H9 (cell line): ENCODE data around the gene TSTD2. TPM values are rescaled to one million over a fixed set of nuclear protein-coding genes. Genes with fewer than 3 reads are reported as not detected.

Experiments
- DNase-seq: peaks from one replicate; pipeline ENCODE4 v3.0.0-alpha.2; 2017
- H2AFZ ChIP-seq: one replicate; pipeline ENCODE4 v1.6.1; 2013; ENCODE audit warnings: mild to moderate bottlenecking, low read length, control low read depth, moderate library complexity
- H2AK5ac ChIP-seq: 2 replicates; pipeline ENCODE4 v1.6.1; 2013; ENCODE audit warnings: low read length, control low read depth, mixed read lengths; ENCODE audit not compliant: insufficient read length
- H2BK120ac ChIP-seq: one replicate; pipeline ENCODE4 v1.6.1; 2013; ENCODE audit warnings: low read depth, mild to moderate bottlenecking, low read length, control low read depth, inconsistent platforms; ENCODE audit not compliant: poor library complexity, severe bottlenecking
- H2BK12ac ChIP-seq: 2 replicates; pipeline ENCODE4 v1.6.1; 2013; ENCODE audit warnings: low read length, control low read depth, mixed read lengths, low read depth; ENCODE audit not compliant: insufficient read length
- H2BK15ac ChIP-seq: 2 replicates; pipeline ENCODE4 v1.6.1; 2013; ENCODE audit warnings: low read depth, low read length, control low read depth
- H2BK20ac ChIP-seq: one replicate; pipeline ENCODE4 v1.6.1; 2013; ENCODE audit warnings: low read depth, mild to moderate bottlenecking, low read length, control low read depth, inconsistent platforms; ENCODE audit not compliant: poor library complexity, severe bottlenecking
- H2BK5ac ChIP-seq: 2 replicates; pipeline ENCODE4 v1.6.1; 2013; ENCODE audit warnings: low read length, control low read depth, mixed read lengths; ENCODE audit not compliant: insufficient read length
- H3K14ac ChIP-seq: 2 replicates; pipeline ENCODE4 v1.6.1; 2013; ENCODE audit warnings: low read length, control low read depth; ENCODE audit not compliant: insufficient read depth
- H3K18ac ChIP-seq: 2 replicates; pipeline ENCODE4 v1.6.1; 2013; ENCODE audit warnings: low read depth, mild to moderate bottlenecking, mixed read lengths, low read length, control low read depth; ENCODE audit not compliant: insufficient read length
- H3K23ac ChIP-seq: 2 replicates; pipeline ENCODE4 v1.6.1; 2013; ENCODE audit warnings: low read length, control low read depth, mixed read lengths, low read depth; ENCODE audit not compliant: insufficient read length
- H3K23me2 ChIP-seq: 2 replicates; pipeline ENCODE4 v1.6.1; 2013; ENCODE audit warnings: low read depth, mild to moderate bottlenecking, mixed read lengths, low read length, control low read depth; ENCODE audit not compliant: insufficient read length, poor library complexity, severe bottlenecking
- H3K27ac ChIP-seq: 2 replicates; pipeline ENCODE4 v1.5.1; 2013; ENCODE audit warnings: low read length, control low read depth, mixed read lengths, low read depth; ENCODE audit not compliant: insufficient read length
- H3K27me3 ChIP-seq: 2 replicates; pipeline ENCODE4 v1.6.1; 2013; ENCODE audit warnings: low read length, control low read depth, inconsistent platforms; ENCODE audit not compliant: insufficient read depth
- H3K4ac ChIP-seq: 2 replicates; pipeline ENCODE4 v1.6.1; 2013; ENCODE audit warnings: low read depth, mild to moderate bottlenecking, control low read depth, inconsistent platforms, low read length, moderate library complexity
- H3K4me1 ChIP-seq: 2 replicates; pipeline ENCODE4 v1.6.1; 2013; ENCODE audit warnings: low read length, control low read depth, inconsistent platforms; ENCODE audit not compliant: insufficient read depth
- H3K4me2 ChIP-seq: 2 replicates; pipeline ENCODE4 v1.6.1; 2013; ENCODE audit warnings: low read length, control low read depth, mixed read lengths; ENCODE audit not compliant: insufficient read length, insufficient read depth
- H3K56ac ChIP-seq: 2 replicates; pipeline ENCODE4 v1.6.1; 2013; ENCODE audit warnings: low read depth, mild to moderate bottlenecking, mixed read lengths, low read length, control low read depth; ENCODE audit not compliant: insufficient read length
- H3K79me1 ChIP-seq: 2 replicates; pipeline ENCODE4 v1.6.1; 2013; ENCODE audit warnings: low read depth, mild to moderate bottlenecking, moderate library complexity, low read length, control low read depth, inconsistent platforms; ENCODE audit not compliant: insufficient read depth, poor library complexity, severe bottlenecking
- H3K79me2 ChIP-seq: 2 replicates; pipeline ENCODE4 v1.6.1; 2013; ENCODE audit warnings: low read length, control low read depth, inconsistent platforms; ENCODE audit not compliant: insufficient read depth
- H3K9ac ChIP-seq: 2 replicates; pipeline ENCODE4 v1.6.1; 2013; ENCODE audit warnings: low read length, control low read depth, mixed read lengths; ENCODE audit not compliant: insufficient read length; ENCODE audit errors: extremely low read depth
- H3K9me3 ChIP-seq: one replicate; pipeline ENCODE4 v1.6.1; 2013; ENCODE audit warnings: low read depth, low read length, inconsistent platforms; ENCODE audit not compliant: control insufficient read depth
- H3T11ph ChIP-seq: one replicate; pipeline ENCODE4 v1.6.1; 2013; ENCODE audit warnings: mild to moderate bottlenecking, low read length, control low read depth, inconsistent platforms
- H4K20me1 ChIP-seq: one replicate; pipeline ENCODE4 v1.6.1; 2013; ENCODE audit not compliant: control insufficient read depth, insufficient read length, insufficient read depth
- H4K5ac ChIP-seq: 2 replicates; pipeline ENCODE4 v1.6.1; 2013; ENCODE audit warnings: low read depth, mild to moderate bottlenecking, mixed read lengths, low read length, control low read depth; ENCODE audit not compliant: insufficient read length
- H4K8ac ChIP-seq: replicated peaks from 2 replicates; pipeline ENCODE4 v1.6.1; 2013; ENCODE audit warnings: low read length, control low read depth, mixed read lengths, low read depth; ENCODE audit not compliant: insufficient read length
- H4K91ac ChIP-seq: 2 replicates; pipeline ENCODE4 v1.6.1; 2013; ENCODE audit warnings: low read depth, mild to moderate bottlenecking, moderate library complexity, mixed read lengths, low read length, control low read depth; ENCODE audit not compliant: insufficient read length
- H3K27ac Mint-ChIP-seq, 3 experiments: 2 replicates in 2 of 3; 3 replicates in 1 of 3; pipeline ENCODE4 v1.8.0; 2020 to 2021; ENCODE audit warnings: mixed read lengths in 3 of 3, mild to moderate bottlenecking in 1 of 3, moderate library complexity in 1 of 3
- H3K27me3 Mint-ChIP-seq: 2 replicates; pipeline ENCODE4 v1.8.0; 2021; ENCODE audit warnings: low read depth, mild to moderate bottlenecking, moderate library complexity, mixed read lengths
- H3K36me3 Mint-ChIP-seq, 3 experiments: 2 replicates in 2 of 3; 3 replicates in 1 of 3; pipeline ENCODE4 v1.8.0; 2020 to 2021; ENCODE audit warnings: low read depth in 3 of 3, mixed read lengths in 3 of 3; ENCODE audit not compliant: insufficient read depth in 1 of 3
- H3K4me1 Mint-ChIP-seq, 2 experiments: 2 replicates each; pipeline ENCODE4 v1.8.0; 2020; ENCODE audit warnings: mixed read lengths in 2 of 2
- H3K4me3 Mint-ChIP-seq, 2 experiments: 2 replicates in 1 of 2; 3 replicates in 1 of 2; pipeline ENCODE4 v1.8.0; 2020 to 2021; ENCODE audit warnings: mild to moderate bottlenecking in 2 of 2, mixed read lengths in 2 of 2, moderate library complexity in 1 of 2
- H3K9me3 Mint-ChIP-seq, 2 experiments: 2 replicates in 1 of 2; 3 replicates in 1 of 2; pipeline ENCODE4 v1.8.0; 2020; ENCODE audit warnings: mild to moderate bottlenecking in 2 of 2, mixed read lengths in 2 of 2, moderate library complexity in 1 of 2
- CTCF ChIP-seq: fragments of 200-600 bp; sonication (generic); conservative IDR thresholded peaks from 3 replicates; pipeline ENCODE4 v1.8.0; 2021; ENCODE audit warnings: antibody characterized with exemption, mild to moderate bottlenecking
- WGBS: extraction: QIAGEN DNeasy Blood & Tissue Kit; methylation state at CpG from one replicate; pipeline ENCODE4 v1.1.7; 2013; ENCODE audit warnings: missing lambda C conversion rate, low lambda C conversion rate, mixed read lengths; ENCODE audit not compliant: insufficient read length; ENCODE audit errors: extremely low coverage; 5-methylcytosine and 5-hydroxymethylcytosine counted together
- total RNA-seq: library from RNA; stranded (reverse); gene quantifications from 2 replicates; pipeline ENCODE4 v1.2.1, GENCODE V29; 2021

TSTD2 gene
- total RNA-seq, 1 experiment from 2014 or later: 23.5 TPM

GRCh38 chr9:97578846-97579245 lies 54.3 kb downstream of the TSTD2 start:
- Histone ChIP-seq H3K23me2 (no peaks in the 10 kb centered on the region), H3K4ac (no peak overlapping the region), H3K14ac (no peak overlapping the region), H3K9ac (no peak overlapping the region), H3K27me3 (no peaks in the 10 kb centered on the region), H3T11ph (no peak overlapping the region), H2BK15ac (no peak overlapping the region), H4K8ac (no peak overlapping the region), H4K91ac (no peak overlapping the region), H3K4me1 (no peaks in the 10 kb centered on the region), H4K20me1 (no peaks in the 10 kb centered on the region), H2AFZ (no peak overlapping the region), H4K5ac (no peak overlapping the region), H3K79me2 (no peaks in the 10 kb centered on the region), H2AK5ac (no peak overlapping the region), H2BK20ac (no peak overlapping the region), H3K23ac (no peak overlapping the region), H2BK5ac (no peak overlapping the region), H2BK12ac (no peak overlapping the region), H3K9me3 (no peaks in the 10 kb centered on the region), H3K4me2 (no peak overlapping the region), H2BK120ac (no peak overlapping the region), H3K56ac (no peak overlapping the region), H3K18ac (no peak overlapping the region), H3K79me1 (no peaks in the 10 kb centered on the region), H3K27ac (no peak overlapping the region)
- Mint-ChIP-seq H3K4me1 (no peaks in the 10 kb centered on the region; a peak in 1 of 4 replicates), H3K4me3 (no peak overlapping the region), H3K9me3 (no peaks in the 10 kb centered on the region), H3K27ac (no peak overlapping the region), H3K27me3 (no peaks in the 10 kb centered on the region; the same call in none of the 2 replicates), H3K36me3 (no peaks in the 10 kb centered on the region)
- WGBS: no CpG with 5 or more reads among the region's 5 CpGs
- no peak for TF ChIP-seq CTCF
- no peak for DNase-seq
